ENCODE data around the gene CLCA2. TPM values are rescaled to one million over a fixed set of nuclear protein-coding genes. Genes with fewer than 3 reads are reported as not detected.

CLCA2 gene
- polyA plus RNA-seq, 1 of the 3 experiments (the other 2 are of a cell fraction), result 0.02 TPM

GRCh38 chr1:86461482-86461881 lies 37.5 kb downstream of the CLCA2 start:
- 69% methylated on average over 3 of the region's 3 CpGs for WGBS (ENCODE audit: low lambda C conversion rate)
- H3K79me2 ChIP-seq (ENCODE audit: insufficient read depth), result no peaks in the 10 kb centered on the region
- no peaks in the 10 kb centered on the region for H3K36me3 ChIP-seq (replicated peaks in 1 of 2; ENCODE audit: control insufficient read depth in 1 of 2, insufficient read depth in 2 of 2, low read length in 1 of 2)
- H3K4me2 ChIP-seq, result no peak overlapping the region
- H3K9ac ChIP-seq, result no peak overlapping the region
- no peak overlapping the region for H3K27ac ChIP-seq (ENCODE audit: low read depth in 2 of 2, low read length in 1 of 2)
- TF ChIP-seq NFIC (IDR thresholded peaks at IDR 0.05; ENCODE audit: borderline replicate concordance) (no peak), FOXM1 (IDR thresholded peaks at IDR 0.05; ENCODE audit: low read depth) (no peak), MAX (IDR thresholded peaks at IDR 0.05; ENCODE audit: low read depth) (no peak), SIN3A (IDR thresholded peaks at IDR 0.05; ENCODE audit: borderline replicate concordance, low read depth, low read length) (no peak), CTCF (IDR thresholded peaks at IDR 0.05) (no peak), RXRA (IDR thresholded peaks at IDR 0.05; ENCODE audit: borderline replicate concordance, low read depth) (no peak), EP300 (IDR thresholded peaks at IDR 0.05; ENCODE audit: borderline replicate concordance in 1 of 2, low read depth in 1 of 2, low read length in 1 of 2) (no peak), PBX3 (IDR thresholded peaks at IDR 0.05) (no peak), RFX5 (IDR thresholded peaks at IDR 0.05; ENCODE audit: low read length) (no peak), EZH2phosphoT487 (IDR thresholded peaks at IDR 0.05; ENCODE audit: borderline replicate concordance, low read depth) (no peak), FOXJ3 (CRISPR knock-in tag; IDR thresholded peaks at IDR 0.05) (no peak)
- no peaks in the 10 kb centered on the region; the same call in 1 of the 2 replicates for H3K27me3 ChIP-seq (ENCODE audit: insufficient read depth)
- no peaks in the 10 kb centered on the region for H3K4me1 ChIP-seq (ENCODE audit: control insufficient read depth in 1 of 2, insufficient read depth in 2 of 2, low read depth in 1 of 2, low read length in 1 of 2)
- DNase-seq, result no peak
- ChIA-PET CTCF (interaction anchor here (0.9 to 2.2 kb wide), 3 partner anchors 12 to 81 kb away, joined by 3 to 6 read pairs (median 4); no protein-coding TSS in a partner anchor), POLR2A (no interaction called here)
- H2AFZ ChIP-seq (ENCODE audit: low read depth), result no peak overlapping the region
- no peaks in the 10 kb centered on the region for H3F3A ChIP-seq (replicated peaks; ENCODE audit: insufficient read depth)
- no peaks in the 10 kb centered on the region for H3K9me3 ChIP-seq
- H3K9me2 ChIP-seq, result no peaks in the 10 kb centered on the region
- no peaks in the 10 kb centered on the region for H4K20me1 ChIP-seq (ENCODE audit: insufficient read depth)
- no peak overlapping the region for H3K4me3 ChIP-seq (ENCODE audit: low read depth in 2 of 2, low read length in 1 of 2)

GRCh38 chr1:86464819-86465218 lies 40.8 kb downstream of the CLCA2 start:
- no peaks in the 10 kb centered on the region for H3K36me3 ChIP-seq (replicated peaks in 1 of 2; ENCODE audit: control insufficient read depth in 1 of 2, insufficient read depth in 2 of 2, low read length in 1 of 2)
- H3K27me3 ChIP-seq (ENCODE audit: insufficient read depth), result no peaks in the 10 kb centered on the region; the same call in 1 of the 2 replicates
- no peaks in the 10 kb centered on the region for H3K79me2 ChIP-seq (ENCODE audit: insufficient read depth)
- DNase-seq, result no peak
- H3F3A ChIP-seq (replicated peaks; ENCODE audit: insufficient read depth), result no peaks in the 10 kb centered on the region
- no peaks in the 10 kb centered on the region for H3K4me1 ChIP-seq (ENCODE audit: control insufficient read depth in 1 of 2, insufficient read depth in 2 of 2, low read depth in 1 of 2, low read length in 1 of 2)
- CTCF ChIA-PET, result no interaction called here
- no peaks in the 10 kb centered on the region for H4K20me1 ChIP-seq (ENCODE audit: insufficient read depth)
- H3K9me2 ChIP-seq, result no peaks in the 10 kb centered on the region
- no peak overlapping the region for H3K27ac ChIP-seq (ENCODE audit: low read depth in 2 of 2, low read length in 1 of 2)
- no peak overlapping the region for H3K4me3 ChIP-seq (ENCODE audit: low read depth in 2 of 2, low read length in 1 of 2)
- H2AFZ ChIP-seq (ENCODE audit: low read depth), result no peak overlapping the region
- POLR2A ChIA-PET, result no interaction called here
- H3K9me3 ChIP-seq, result no peaks in the 10 kb centered on the region
- H3K4me2 ChIP-seq, result no peak overlapping the region
- WGBS (ENCODE audit: low lambda C conversion rate), result 3% methylated on average over 1 of the region's 1 CpG
- H3K9ac ChIP-seq, result no peak overlapping the region
- no peak for TF ChIP-seq GATA2 (CRISPR knock-in tag; IDR thresholded peaks at IDR 0.05)
- no peak for TF ChIP-seq ZBTB33 (IDR thresholded peaks at IDR 0.05; ENCODE audit: borderline replicate concordance, low read depth)
- TF ChIP-seq SIN3A (IDR thresholded peaks at IDR 0.05; ENCODE audit: borderline replicate concordance, low read depth, low read length), result no peak
- no peak for TF ChIP-seq USF2 (IDR thresholded peaks at IDR 0.05; ENCODE audit: borderline replicate concordance, low read depth, low read length)
- TF ChIP-seq EZH2phosphoT487 (IDR thresholded peaks at IDR 0.05; ENCODE audit: borderline replicate concordance, low read depth), result no peak
- TF ChIP-seq CTCF (IDR thresholded peaks at IDR 0.05), result no peak
- TF ChIP-seq TCF12 (IDR thresholded peaks at IDR 0.05), result no peak
- no peak for TF ChIP-seq MXI1 (IDR thresholded peaks at IDR 0.05; ENCODE audit: low read depth, low read length)
- TF ChIP-seq RXRA (IDR thresholded peaks at IDR 0.05; ENCODE audit: borderline replicate concordance, low read depth), result no peak
- TF ChIP-seq JUND (IDR thresholded peaks at IDR 0.05), result no peak
- TF ChIP-seq ELF1 (IDR thresholded peaks at IDR 0.05), result no peak
- no peak for TF ChIP-seq CHD2 (IDR thresholded peaks at IDR 0.05; ENCODE audit: low read length, partially characterized antibody)

Measured in SK-N-SH (cell line).